Activated B cell treated with CpG ODN at 0.5 μM for 24 hours (primary cell): ENCODE results near the gene TMEM50B. TPM values are rescaled to one million over a fixed set of nuclear protein-coding genes. Genes with fewer than 3 reads are reported as not detected.

ENCODE experiments used
- ATAC-seq: fragments of 200-7000 bp; cut with Tn5 transposase; one replicate; pipeline ENCODE4 v1.10.0; 2021; ENCODE audit warnings: low read depth, mild to moderate bottlenecking, moderate library complexity
- CTCF ChIA-PET: fragments of 350-600 bp; sonication (Branson Sonifier 250); formaldehyde crosslinking; loops from one replicate; lab custom pipeline; 2021; ENCODE audit warnings: antibody characterized with exemption; lab: Charles Lee
- POLR2A ChIA-PET: fragments of 350-600 bp; sonication (Branson Sonifier 250); formaldehyde crosslinking; loops from one replicate; lab custom pipeline; 2021; ENCODE audit warnings: antibody characterized with exemption; lab: Charles Lee
- DNase-seq: peaks from one replicate; pipeline ENCODE4 v3.0.0; 2022
- H3K27ac Mint-ChIP-seq: one replicate; pipeline ENCODE4 v1.8.0; 2020; ENCODE audit warnings: mixed read lengths
- H3K27me3 Mint-ChIP-seq: one replicate; pipeline ENCODE4 v1.8.0; 2021; ENCODE audit warnings: mixed read lengths
- H3K36me3 Mint-ChIP-seq: one replicate; pipeline ENCODE4 v1.8.0; 2021; ENCODE audit warnings: low read depth, mixed read lengths
- H3K4me1 Mint-ChIP-seq: one replicate; pipeline ENCODE4 v1.8.0; 2021; ENCODE audit warnings: mixed read lengths
- H3K4me3 Mint-ChIP-seq: one replicate; pipeline ENCODE4 v1.8.0; 2020; ENCODE audit warnings: mild to moderate bottlenecking, mixed read lengths
- H3K9me3 Mint-ChIP-seq: one replicate; pipeline ENCODE4 v1.8.0; 2020; ENCODE audit warnings: mixed read lengths
- CTCF ChIP-seq: fragments of 200-600 bp; IDR thresholded peaks from one replicate; pipeline ENCODE4 v1.8.0; 2022; ENCODE audit warnings: antibody characterized with exemption, mild to moderate bottlenecking
- intact Hi-C: fragments of 100-400 bp; cut with micrococcal nuclease; formaldehyde crosslinking; loops from one replicate; pipeline ENCODE4 v1.15.1; 2024
- total RNA-seq: library from RNA; stranded (reverse); gene quantifications from 2 replicates; pipeline ENCODE4 v1.2.3, GENCODE V29; 2022

Gene TMEM50B
- total RNA-seq, 1 donor from 2014 or later = 42.3 TPM

GRCh38 chr21:33444499-33444898, 35.3 kb downstream of the TMEM50B start:
- Mint-ChIP-seq H3K27me3 (no peaks in the 10 kb centered on the region), H3K4me3 (no peak overlapping the region), H3K27ac (peak overlapping the region; percentile 75), H3K9me3 (no peaks in the 10 kb centered on the region), H3K36me3 (peaks cover 10% of the 10 kb centered on the region), H3K4me1 (peaks cover 52% of the 10 kb centered on the region)
- ATAC-seq (no peak), DNase-seq (no peak)
- no peak for TF ChIP-seq CTCF
- ChIA-PET POLR2A (interaction anchor here (0.7 to 4.7 kb wide), 15 partner anchors 10 to 503 kb away, joined by 3 to 98 read pairs (median 6); partner anchors contain the start of genes IFNAR1, IFNGR2, IL10RB and TMEM50B), CTCF (interaction anchor here (0.8 to 10.3 kb wide), 31 partner anchors 9 to 523 kb away, joined by 3 to 149 read pairs (median 5); partner anchors contain the start of genes IFNAR1, IL10RB and TMEM50B)
- intact Hi-C loops = loop anchor here (5.0 kb wide), 1 partner anchor 792 kb away; no protein-coding TSS in a partner anchor

GRCh38 chr21:33443194-33443593, 36.6 kb downstream of the TMEM50B start:
- Mint-ChIP-seq H3K27ac (peak overlapping the region; percentile 92), H3K4me3 (no peak overlapping the region), H3K4me1 (peaks cover 59% of the 10 kb centered on the region), H3K27me3 (no peaks in the 10 kb centered on the region), H3K36me3 (peaks cover 11% of the 10 kb centered on the region), H3K9me3 (no peaks in the 10 kb centered on the region)
- no peak for TF ChIP-seq CTCF
- ChIA-PET CTCF (interaction anchor here (2.1 to 10.3 kb wide), 5 partner anchors 83 to 246 kb away, joined by 13 to 149 read pairs (median 17); partner anchors contain the start of gene IL10RB), POLR2A (interaction anchor here (1.0 to 4.7 kb wide), 6 partner anchors 14 to 243 kb away, joined by 3 to 98 read pairs (median 16); partner anchors contain the start of genes IFNAR1 and IL10RB)
- ATAC-seq = no peak
- no peak for DNase-seq
- intact Hi-C loops = loop anchor here (2.0 to 5.0 kb wide), 3 partner anchors 38 to 791 kb away; no protein-coding TSS in a partner anchor

- ATAC-seq (peak; percentile 92), DNase-seq (peak; percentile 61)
- Mint-ChIP-seq H3K9me3 (no peaks in the 10 kb centered on the region), H3K27me3 (no peaks in the 10 kb centered on the region), H3K4me1 (peaks cover 73% of the 10 kb centered on the region), H3K27ac (peak overlapping the region; percentile 92), H3K36me3 (peaks cover 19% of the 10 kb centered on the region), H3K4me3 (peak overlapping the region; percentile 58)
- CTCF ChIA-PET = interaction anchor here (0.8 to 10.3 kb wide), 12 partner anchors 37 to 502 kb away, joined by 3 to 149 read pairs (median 4); partner anchors contain the start of gene IFNAR1
- no peak for TF ChIP-seq CTCF
- intact Hi-C loops = loop anchor here (1.0 to 5.0 kb wide), 6 partner anchors 7 to 789 kb away; partner anchors contain the start of gene IL10RB
- POLR2A ChIA-PET = interaction anchor here (0.6 to 4.7 kb wide), 18 partner anchors 35 to 245 kb away, joined by 3 to 98 read pairs (median 4); partner anchors contain the start of genes DONSON, IFNAR1, IL10RB and TMEM50B
Measured at GRCh38 chr21:33441489-33442477, 38.0 kb downstream of the TMEM50B start.

GRCh38 chr21:33437140-33437539, 42.6 kb downstream of the TMEM50B start:
- ATAC-seq (no peak), DNase-seq (no peak)
- Mint-ChIP-seq H3K27ac (no peak overlapping the region), H3K36me3 (peaks cover 55% of the 10 kb centered on the region), H3K4me1 (peaks cover 80% of the 10 kb centered on the region), H3K9me3 (no peaks in the 10 kb centered on the region), H3K27me3 (no peaks in the 10 kb centered on the region), H3K4me3 (no peak overlapping the region)
- POLR2A ChIA-PET = interaction anchor here (0.6 kb wide), 2 partner anchors 32 to 57 kb away, joined by 3 to 4 read pairs; no protein-coding TSS in a partner anchor
- no peak for TF ChIP-seq CTCF
- CTCF ChIA-PET = interaction anchor here (3.8 to 10.3 kb wide), 2 partner anchors 8 to 77 kb away, joined by 24 to 149 read pairs; no protein-coding TSS in a partner anchor
- intact Hi-C loops = no loop called here
